HEK293 (cell line): ENCODE results near the gene MAPKAP1.

Experiments
- TCF7L2 ChIP-seq: IDR thresholded peaks from 2 replicates; pipeline ENCODE4 v1.6.1; 2011; ENCODE audit warnings: low read depth, mild to moderate bottlenecking, inconsistent platforms, low read length, moderate library complexity, borderline replicate concordance
- ZBTB10 ChIP-seq: fragments of 450-650 bp; formaldehyde crosslinking; IDR thresholded peaks from 2 replicates; pipeline ENCODE4 v1.5.1; 2016; ENCODE audit warnings: missing biosample characterization, missing genetic modification characterization
- ZBTB11 ChIP-seq: fragments of 450-650 bp; formaldehyde crosslinking; conservative IDR thresholded peaks from 2 replicates; pipeline ENCODE4 v1.5.1; 2016; ENCODE audit warnings: low read depth, missing biosample characterization, missing genetic modification characterization
- ZNF155 ChIP-seq: fragments of 450-650 bp; formaldehyde crosslinking; IDR thresholded peaks from 2 replicates; pipeline ENCODE4 v1.5.1; 2016; ENCODE audit warnings: missing biosample characterization, missing genetic modification characterization
- ZNF26 ChIP-seq: fragments of 450-650 bp; formaldehyde crosslinking; IDR thresholded peaks from 2 replicates; pipeline ENCODE4 v1.5.1; 2016; ENCODE audit warnings: missing biosample characterization, missing genetic modification characterization
- ZNF610 ChIP-seq: fragments of 450-650 bp; formaldehyde crosslinking; IDR thresholded peaks from 2 replicates; pipeline ENCODE4 v1.5.1; 2016; ENCODE audit warnings: missing biosample characterization, missing genetic modification characterization, borderline replicate concordance

GRCh38 chr9:125393426-125393825 lies 313.6 kb downstream of the MAPKAP1 start:
- no peak for TF ChIP-seq ZBTB11 (tag by site-specific recombination)
- no peak for TF ChIP-seq ZNF26
- no peak for TF ChIP-seq ZNF155 (tag by site-specific recombination)
- no peak for TF ChIP-seq TCF7L2
- no peak for TF ChIP-seq ZBTB10 (tag by site-specific recombination)
- TF ChIP-seq ZNF610 = no peak
